HFF-Myc (cell line): ENCODE results near the gene G6PC2.
"Not testable (repeated sequence)": the region's sequence is repeated elsewhere in the genome, so short reads cannot be mapped to it uniquely, and the experiment has no call there.

Experiments
- DNase-seq: peaks from one replicate; pipeline ENCODE4 v3.0.0-alpha.2; 2011; ENCODE audit warnings: low read depth; ENCODE audit errors: extremely low read depth
- H3K4me3 ChIP-seq: replicated peaks from 2 replicates; pipeline ENCODE4 v1.5.1; 2011; ENCODE audit warnings: low read depth, mild to moderate bottlenecking, control low read depth, low read length
- CTCF ChIP-seq: IDR thresholded peaks from 2 replicates; pipeline ENCODE4 v1.5.1; 2012; ENCODE audit warnings: mild to moderate bottlenecking, low read depth, low read length, control low read depth; ENCODE audit errors: missing control alignments

The G6PC2 gene

GRCh38 chr2:168901003-168901402, at the start of gene G6PC2:
Gene G6PC2, plus strand, starts transcription at chr2:168901291. Its CDS starts 41 bp downstream, at chr2:168901332.
- TF ChIP-seq CTCF, result no peak
- H3K4me3 ChIP-seq, result no peak within 1 kb of the TSS
- DNase-seq, result no peak

- TF ChIP-seq CTCF, result no peak
- no peak overlapping the region for H3K4me3 ChIP-seq
- DNase-seq, result peak; percentile 46
These were observed 49.3 kb upstream of the G6PC2 start for GRCh38 chr2:168851674-168852320.

- H3K4me3 ChIP-seq, result no peak overlapping the region
- no peak for TF ChIP-seq CTCF
- DNase-seq, result no peak
These were observed 48.6 kb upstream of the G6PC2 start for GRCh38 chr2:168852481-168852880.

DNA sequence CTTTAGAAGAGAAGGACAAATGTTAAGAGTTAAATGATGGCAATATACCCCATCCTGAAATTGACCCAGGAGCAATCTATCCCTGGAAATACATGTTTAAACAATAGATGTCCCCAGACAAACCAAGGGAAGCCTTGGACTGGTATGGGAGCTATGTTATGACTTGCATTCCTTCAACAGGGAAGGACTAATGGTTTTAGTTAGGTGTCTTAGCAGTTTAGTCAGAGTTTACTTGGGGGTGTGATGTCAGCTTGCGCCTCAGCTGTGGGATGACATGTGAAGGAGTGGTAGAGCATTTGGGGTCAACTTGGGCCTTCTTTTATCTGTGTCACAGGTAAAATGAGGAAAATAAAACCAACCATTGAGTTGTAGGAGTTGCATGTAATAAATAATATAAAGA, 47.6 kb upstream of the G6PC2 start:
- H3K4me3 ChIP-seq, result no peak overlapping the region
- no peak for DNase-seq
- TF ChIP-seq CTCF, result no peak

DNA sequence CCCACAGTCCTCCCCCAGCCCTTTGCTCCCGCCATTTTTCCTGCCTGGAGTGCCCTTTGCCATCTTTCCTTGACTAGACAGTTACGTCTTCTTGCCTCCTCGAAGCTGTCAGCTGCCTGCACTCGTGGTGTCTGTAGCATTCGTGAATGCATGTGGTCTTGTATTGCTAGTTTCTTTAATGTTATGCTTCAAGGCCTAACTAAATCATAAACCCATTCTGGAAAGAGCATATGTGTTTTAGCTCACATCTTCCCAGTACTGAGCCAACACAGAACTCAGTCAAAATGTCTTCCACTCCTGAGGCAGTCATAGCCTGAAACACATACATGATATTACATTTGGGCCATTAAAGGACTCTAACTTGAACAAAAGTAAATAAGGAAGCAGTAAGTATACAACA, 46.4 kb upstream of the G6PC2 start:
- no peak for DNase-seq
- no peak overlapping the region for H3K4me3 ChIP-seq
- no peak for TF ChIP-seq CTCF

DNA sequence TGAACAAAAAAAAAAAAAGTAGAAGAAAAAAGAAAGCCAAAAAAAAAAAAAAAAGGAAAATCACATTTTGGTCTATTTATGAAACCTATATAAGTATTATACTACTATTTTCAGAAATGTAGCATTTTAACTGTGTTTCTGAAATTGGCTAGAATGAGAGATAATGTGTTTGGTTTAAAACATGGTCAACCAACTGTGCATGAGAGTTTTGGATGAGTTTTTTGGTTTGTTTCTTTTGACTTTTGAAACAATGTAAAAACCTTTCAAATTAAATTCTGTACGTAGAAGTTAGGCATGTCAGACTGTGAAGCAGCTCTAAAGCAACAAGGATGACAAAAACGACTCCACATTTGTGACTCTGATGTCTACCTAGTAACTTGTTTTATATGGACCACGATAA, 45.5 kb upstream of the G6PC2 start:
- TF ChIP-seq CTCF, result no peak
- DNase-seq, result no peak
- H3K4me3 ChIP-seq, result no peak overlapping the region

DNA sequence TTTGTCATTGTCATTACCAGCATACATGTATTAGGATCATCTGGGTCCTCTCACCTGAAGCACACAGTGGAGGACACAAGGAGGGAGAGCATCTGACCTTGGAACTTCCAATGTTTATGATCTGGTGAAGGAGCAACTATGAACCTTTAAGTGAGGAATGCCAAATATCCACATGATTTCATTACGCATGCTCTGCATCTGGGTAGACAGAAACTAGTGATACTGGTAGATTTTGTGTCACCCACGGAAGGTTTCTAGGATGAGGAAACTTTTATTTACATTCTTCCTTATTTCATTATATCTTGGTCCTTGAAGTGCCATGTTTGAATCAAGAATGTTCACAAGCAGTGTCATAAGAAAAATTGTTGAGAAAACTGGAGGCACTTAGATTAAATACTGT, 42.9 kb upstream of the G6PC2 start:
- no peak for DNase-seq
- no peak for TF ChIP-seq CTCF
- H3K4me3 ChIP-seq, result no peak overlapping the region

DNA sequence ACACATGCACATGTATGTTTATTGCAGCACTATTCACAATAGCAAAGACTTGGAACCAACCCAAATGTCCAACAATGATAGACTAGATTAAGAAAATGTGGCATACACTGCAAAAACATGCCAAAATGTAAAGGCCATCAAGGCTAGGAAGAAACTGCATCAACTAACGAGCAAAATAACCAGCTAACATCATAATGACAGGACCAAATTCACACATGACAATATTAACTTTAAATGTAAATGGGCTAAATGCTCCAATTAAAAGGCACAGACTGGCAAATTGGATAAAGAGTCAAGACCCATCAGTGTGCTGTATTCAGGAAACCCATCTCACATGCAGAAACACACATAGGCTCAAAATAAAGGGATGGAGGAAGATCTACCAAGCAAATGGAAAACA, 33.9 kb upstream of the G6PC2 start:
- DNase-seq, H3K4me3 ChIP-seq: not testable (repeated sequence)

GRCh38 chr2:168870369-168870768, 30.7 kb upstream of the G6PC2 start:
- H3K4me3 ChIP-seq, DNase-seq: not testable (repeated sequence)

GRCh38 chr2:168870824-168871223, 30.3 kb upstream of the G6PC2 start:
- H3K4me3 ChIP-seq, DNase-seq: not testable (repeated sequence)
